SU-DHL-6 (cell line): ENCODE data around the gene FLT1.

Experiments
- H2AFZ ChIP-seq: fragments of 200-600 bp; sonication (generic); 2 replicates; pipeline ENCODE4 v1.6.1; 2014; ENCODE audit warnings: low read depth, mild to moderate bottlenecking, moderate library complexity, mixed read lengths, antibody characterized with exemption, low read length; ENCODE audit not compliant: severe bottlenecking
- H3F3A ChIP-seq: fragments of 200-600 bp; shearing (Covaris generic); 2 replicates; pipeline ENCODE4 v1.6.0; 2016; ENCODE audit warnings: antibody characterized with exemption, mild to moderate bottlenecking; ENCODE audit not compliant: insufficient read depth
- H3K27ac ChIP-seq: fragments of 200-600 bp; sonication (generic); 2 replicates; pipeline ENCODE4 v1.5.1; 2016; ENCODE audit warnings: low read depth, mild to moderate bottlenecking, low read length, moderate library complexity, mixed read lengths
- H3K27me3 ChIP-seq: fragments of 200-600 bp; sonication (generic), shearing (Covaris generic); 2 replicates; pipeline ENCODE4 v1.6.0; 2014; ENCODE audit warnings: mild to moderate bottlenecking, low read length
- H3K36me3 ChIP-seq: fragments of 200-600 bp; sonication (generic); 2 replicates; pipeline ENCODE4 v1.6.1; 2014; ENCODE audit warnings: mild to moderate bottlenecking, low read length, mixed read lengths
- H3K4me2 ChIP-seq: fragments of 300-600, 200-600 bp; shearing (Covaris generic), sonication (generic); 2 replicates; pipeline ENCODE4 v1.6.0; 2014; ENCODE audit warnings: low read length, low read depth, mild to moderate bottlenecking; ENCODE audit not compliant: poor library complexity, severe bottlenecking
- H3K4me3 ChIP-seq: fragments of 200-600 bp; sonication (generic); 2 replicates; pipeline ENCODE4 v1.5.1; 2014; ENCODE audit warnings: antibody characterized with exemption, low read length, mild to moderate bottlenecking, mixed read lengths; ENCODE audit not compliant: insufficient read depth, poor library complexity, severe bottlenecking
- H3K79me2 ChIP-seq: fragments of 200-600 bp; sonication (generic); 2 replicates; pipeline ENCODE4 v1.6.1; 2014; ENCODE audit warnings: mild to moderate bottlenecking, low read length, moderate library complexity; ENCODE audit not compliant: insufficient read depth
- H3K9ac ChIP-seq: fragments of 200-600 bp; sonication (generic); 2 replicates; pipeline ENCODE4 v1.7.0; 2014; ENCODE audit warnings: mild to moderate bottlenecking, low read length
- H3K9me2 ChIP-seq: fragments of 200-600 bp; sonication (generic); replicated peaks from 2 replicates; pipeline ENCODE4 v1.6.1; 2014; ENCODE audit warnings: low read length; ENCODE audit not compliant: insufficient read depth
- H3K9me3 ChIP-seq: fragments of 200-600 bp; sonication (generic); 2 replicates; pipeline ENCODE4 v1.6.1; 2014; ENCODE audit warnings: low read length, mixed read lengths; ENCODE audit not compliant: insufficient read depth
- H4K20me1 ChIP-seq: fragments of 200-600 bp; sonication (generic); 2 replicates; pipeline ENCODE4 v1.6.1; 2014; ENCODE audit warnings: low read depth, mild to moderate bottlenecking, antibody characterized with exemption, low read length, moderate library complexity, mixed read lengths
- CTCF ChIP-seq: fragments of 200-600 bp; sonication (generic); IDR thresholded peaks from one replicate; pipeline ENCODE4 v1.5.1; 2017; ENCODE audit warnings: antibody characterized with exemption, mild to moderate bottlenecking, low read length, moderate library complexity; ENCODE audit not compliant: insufficient read depth, poor library complexity, severe bottlenecking
- EZH2phosphoT487 ChIP-seq: fragments of 200-600 bp; sonication (generic), shearing (Covaris generic); conservative IDR thresholded peaks from 2 replicates; pipeline ENCODE4 v1.6.1; 2018; ENCODE audit warnings: mild to moderate bottlenecking, antibody characterized with exemption, low read length, moderate library complexity, mixed read lengths

Gene FLT1

GRCh38 chr13:28379371-28380083, 115.4 kb downstream of the FLT1 start:
- Histone ChIP-seq H3K4me3 (no peak overlapping the region), H3K4me2 (no peak overlapping the region), H3K9me2 (no peaks in the 10 kb centered on the region), H2AFZ (no peak overlapping the region), H3K27ac (no peak overlapping the region), H3K9ac (no peak overlapping the region), H3K27me3 (no peaks in the 10 kb centered on the region), H4K20me1 (no peaks in the 10 kb centered on the region), H3K36me3 (no peaks in the 10 kb centered on the region), H3K79me2 (no peaks in the 10 kb centered on the region), H3F3A (no peaks in the 10 kb centered on the region), H3K9me3 (no peaks in the 10 kb centered on the region)
- no peak for TF ChIP-seq EZH2phosphoT487
- no peak for TF ChIP-seq CTCF

GRCh38 chr13:28376604-28377003, 118.3 kb downstream of the FLT1 start:
- H3K4me2 ChIP-seq, result no peak overlapping the region
- no peaks in the 10 kb centered on the region for H3K27me3 ChIP-seq
- no peaks in the 10 kb centered on the region for H3K36me3 ChIP-seq
- H3K9me2 ChIP-seq, result no peaks in the 10 kb centered on the region
- no peak overlapping the region for H3K9ac ChIP-seq
- H4K20me1 ChIP-seq, result no peaks in the 10 kb centered on the region
- H3K27ac ChIP-seq, result no peak overlapping the region
- H3K9me3 ChIP-seq, result no peaks in the 10 kb centered on the region
- H2AFZ ChIP-seq, result no peak overlapping the region
- no peaks in the 10 kb centered on the region for H3K79me2 ChIP-seq
- H3K4me3 ChIP-seq, result no peak overlapping the region
- TF ChIP-seq EZH2phosphoT487 (no peak), CTCF (no peak)
- no peaks in the 10 kb centered on the region for H3F3A ChIP-seq

- Histone ChIP-seq H3K4me2 (no peak overlapping the region), H3K9me3 (no peaks in the 10 kb centered on the region), H2AFZ (no peak overlapping the region), H3F3A (no peaks in the 10 kb centered on the region), H3K36me3 (no peaks in the 10 kb centered on the region), H3K9me2 (no peaks in the 10 kb centered on the region), H3K27ac (no peak overlapping the region), H3K79me2 (no peaks in the 10 kb centered on the region), H3K27me3 (no peaks in the 10 kb centered on the region), H3K4me3 (no peak overlapping the region), H4K20me1 (no peaks in the 10 kb centered on the region), H3K9ac (no peak overlapping the region)
- TF ChIP-seq CTCF, result no peak
- TF ChIP-seq EZH2phosphoT487, result no peak
These were observed 119.5 kb downstream of the FLT1 start for GRCh38 chr13:28375250-28375930.
